H7 (cell line): Measurements from ENCODE around the gene NUSAP1. TPM values are rescaled to one million over a fixed set of nuclear protein-coding genes. Genes with fewer than 3 reads are reported as not detected.
A peak's percentile ranks its signal among the peaks of the same experiment; 100 is the strongest.
"Not testable (repeated sequence)": the region's sequence is repeated elsewhere in the genome, so short reads cannot be mapped to it uniquely, and the experiment has no call there.

ENCODE experiments used
- DNase-seq: peaks from one replicate; pipeline ENCODE4 v3.0.0; 2012
- H3K27me3 ChIP-seq: 2 replicates; pipeline ENCODE4 v1.6.0; 2011; ENCODE audit warnings: mild to moderate bottlenecking, low read length; ENCODE audit not compliant: control insufficient read depth, insufficient read depth
- H3K36me3 ChIP-seq: replicated peaks from 2 replicates; pipeline ENCODE4 v1.5.1; 2011; ENCODE audit warnings: low read length; ENCODE audit not compliant: control insufficient read depth, insufficient read depth
- H3K4me3 ChIP-seq: 2 replicates; pipeline ENCODE4 v1.5.1; 2011; ENCODE audit warnings: low read depth, mild to moderate bottlenecking, control low read depth, low read length, moderate library complexity; ENCODE audit not compliant: insufficient read depth
- total RNA-seq: library from RNA; depleted of rRNA; stranded (reverse); fragments of >200 nt; shearing (Covaris generic); gene quantifications from 2 replicates; pipeline ENCODE4 v1.2.3, GENCODE V29; 2014

NUSAP1 gene
- total RNA-seq, 1 experiment from 2014 or later: 148 TPM

DNA sequence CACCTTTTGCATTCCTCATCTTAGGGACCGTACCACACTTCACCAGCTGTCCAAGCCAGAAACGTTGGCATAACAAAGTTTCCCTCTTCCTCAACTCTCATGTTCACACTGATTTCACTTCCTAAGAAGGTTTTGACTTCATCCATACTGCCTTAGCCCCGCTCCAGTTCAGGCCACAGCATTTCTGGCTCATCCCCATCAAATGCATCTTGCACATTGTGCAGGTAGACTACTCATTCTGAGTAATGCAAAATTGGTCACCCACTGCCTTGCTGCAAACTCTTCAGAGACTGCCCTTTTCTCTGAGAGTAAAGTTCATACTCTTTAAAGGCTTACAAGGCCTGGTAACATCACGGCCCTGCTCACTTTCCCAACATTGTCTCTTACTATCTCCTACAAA is 8.8 kb downstream of the NUSAP1 start:
- Histone ChIP-seq H3K27me3 (no peaks in the 10 kb centered on the region), H3K4me3 (no peak overlapping the region), H3K36me3 (peaks cover 34% of the 10 kb centered on the region)
- DNase-seq: no peak

DNA sequence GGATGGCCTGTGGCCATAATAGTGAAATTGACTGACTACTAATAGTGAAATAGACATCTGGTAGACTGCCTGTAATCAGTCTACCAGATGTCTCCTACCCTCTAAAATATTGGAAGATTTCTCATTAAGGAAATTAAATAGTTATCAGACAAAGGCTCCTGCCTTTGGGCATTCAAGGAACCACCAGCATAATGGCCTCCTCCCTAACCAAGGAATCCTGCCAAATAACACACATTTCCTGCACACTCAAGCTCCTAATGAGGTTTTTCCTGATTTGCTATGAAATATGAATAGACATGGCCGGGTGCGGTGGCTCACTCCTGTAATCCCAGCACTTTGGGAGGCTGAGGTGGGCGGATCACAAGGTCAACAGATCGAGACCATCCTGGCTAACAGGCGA is 14.6 kb downstream of the NUSAP1 start:
- Histone ChIP-seq H3K36me3 (peaks cover 45% of the 10 kb centered on the region), H3K4me3 (no peak overlapping the region), H3K27me3 (no peaks in the 10 kb centered on the region)

DNA sequence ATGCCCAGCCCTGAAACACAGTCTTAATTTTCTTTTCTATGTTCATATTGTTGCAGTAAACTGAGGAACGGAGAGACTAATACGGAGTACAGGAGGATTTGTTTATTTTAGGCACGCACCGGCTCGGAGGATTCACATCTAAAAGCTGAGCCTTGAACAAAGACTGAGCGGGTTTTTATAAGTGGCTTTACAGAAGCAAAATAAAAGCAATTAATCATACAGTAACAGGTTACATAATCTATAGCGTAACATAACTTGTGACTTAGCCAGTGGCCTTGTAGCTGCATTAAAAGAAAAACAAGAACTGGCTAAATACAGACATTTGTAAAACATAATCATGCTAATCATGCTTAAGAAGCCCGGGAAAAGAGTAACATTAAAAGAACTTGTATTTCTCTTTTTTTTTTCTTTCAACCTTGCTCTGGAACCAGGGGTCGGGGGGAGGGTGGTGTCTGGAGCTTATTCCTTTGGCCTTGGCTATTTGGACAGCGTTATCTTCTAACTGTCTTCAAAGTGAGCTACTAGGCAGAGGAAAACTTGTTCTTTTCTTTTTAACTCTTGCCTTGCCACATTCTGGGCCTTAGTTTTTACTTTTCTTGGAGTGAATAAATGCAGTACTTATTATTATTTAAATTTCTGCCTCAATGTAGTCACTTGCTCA is 17.5 kb downstream of the NUSAP1 start:
- Histone ChIP-seq H3K27me3 (no peaks in the 10 kb centered on the region), H3K36me3 (peaks cover 45% of the 10 kb centered on the region), H3K4me3 (no peak overlapping the region)
- no peak for DNase-seq

More for the DNA sequence above, 14.6 kb downstream of the NUSAP1 start:
- no peak for DNase-seq

DNA sequence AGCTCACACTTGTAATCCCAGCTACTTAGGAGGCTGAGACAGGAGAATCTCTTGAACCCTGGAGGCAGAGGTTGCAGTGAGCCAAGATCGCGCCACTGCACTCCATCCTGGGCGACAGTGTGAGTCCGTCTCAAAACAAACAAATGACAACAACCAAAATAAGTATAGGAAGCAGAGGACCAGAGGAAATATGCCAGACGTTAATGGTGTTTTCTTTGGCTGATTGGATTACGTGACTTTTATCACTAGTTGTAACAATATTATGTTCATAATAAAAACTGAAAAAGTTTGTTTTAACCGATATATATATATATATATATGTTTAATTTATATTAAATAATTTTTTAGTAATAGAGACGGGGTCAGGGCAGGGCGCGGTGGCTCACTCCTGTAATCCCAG is 21.7 kb downstream of the NUSAP1 start:
- Histone ChIP-seq H3K36me3 (peaks cover 50% of the 10 kb centered on the region), H3K27me3 (no peaks in the 10 kb centered on the region), H3K4me3 (no peak overlapping the region)
- DNase-seq: no peak

DNA sequence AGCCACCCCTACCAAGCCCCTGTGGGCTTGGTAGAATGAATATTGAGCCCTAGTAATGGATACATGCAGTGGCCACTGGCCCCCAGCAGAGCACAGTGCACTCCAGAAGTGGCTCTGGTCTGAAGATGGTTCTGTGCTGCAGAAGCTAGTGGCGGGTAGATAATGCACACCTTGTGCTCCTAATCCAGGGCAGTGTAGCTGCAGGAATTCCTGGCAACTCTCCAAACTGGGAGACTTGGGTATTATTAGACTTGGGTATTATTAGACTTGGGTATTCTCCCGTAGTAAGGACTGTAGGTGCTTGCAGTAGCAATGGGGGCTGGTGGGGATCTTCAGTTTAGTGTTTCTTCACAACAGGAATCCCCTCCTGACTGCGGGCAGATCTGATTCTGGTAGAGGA is 34.7 kb downstream of the NUSAP1 start:
- no peak for DNase-seq
- H3K36me3 ChIP-seq: peaks cover 39% of the 10 kb centered on the region
- no peaks in the 10 kb centered on the region for H3K27me3 ChIP-seq
- H3K4me3 ChIP-seq: no peak overlapping the region

DNA sequence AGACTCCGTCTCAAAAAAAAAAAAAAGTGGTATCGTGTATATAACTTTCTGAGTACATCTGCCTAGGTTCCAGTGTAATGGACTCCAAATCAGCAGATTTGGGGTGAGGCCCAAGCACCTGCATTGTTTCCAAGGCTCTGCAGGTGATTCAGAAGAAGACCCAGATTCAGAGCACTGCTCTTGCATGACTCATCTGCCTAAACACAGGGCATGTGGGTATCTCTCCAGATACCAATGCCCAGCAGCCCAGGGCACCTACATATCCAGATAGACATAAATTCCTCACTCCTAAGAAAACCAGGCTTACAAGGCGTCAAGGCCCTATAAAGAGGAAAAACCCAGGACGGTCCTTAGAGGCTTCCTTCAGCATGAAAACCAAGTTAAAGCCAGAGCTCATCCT is 45.3 kb downstream of the NUSAP1 start:
- Histone ChIP-seq H3K4me3 (no peak overlapping the region), H3K36me3 (peaks cover 27% of the 10 kb centered on the region), H3K27me3 (no peaks in the 10 kb centered on the region)
- DNase-seq: no peak

DNA sequence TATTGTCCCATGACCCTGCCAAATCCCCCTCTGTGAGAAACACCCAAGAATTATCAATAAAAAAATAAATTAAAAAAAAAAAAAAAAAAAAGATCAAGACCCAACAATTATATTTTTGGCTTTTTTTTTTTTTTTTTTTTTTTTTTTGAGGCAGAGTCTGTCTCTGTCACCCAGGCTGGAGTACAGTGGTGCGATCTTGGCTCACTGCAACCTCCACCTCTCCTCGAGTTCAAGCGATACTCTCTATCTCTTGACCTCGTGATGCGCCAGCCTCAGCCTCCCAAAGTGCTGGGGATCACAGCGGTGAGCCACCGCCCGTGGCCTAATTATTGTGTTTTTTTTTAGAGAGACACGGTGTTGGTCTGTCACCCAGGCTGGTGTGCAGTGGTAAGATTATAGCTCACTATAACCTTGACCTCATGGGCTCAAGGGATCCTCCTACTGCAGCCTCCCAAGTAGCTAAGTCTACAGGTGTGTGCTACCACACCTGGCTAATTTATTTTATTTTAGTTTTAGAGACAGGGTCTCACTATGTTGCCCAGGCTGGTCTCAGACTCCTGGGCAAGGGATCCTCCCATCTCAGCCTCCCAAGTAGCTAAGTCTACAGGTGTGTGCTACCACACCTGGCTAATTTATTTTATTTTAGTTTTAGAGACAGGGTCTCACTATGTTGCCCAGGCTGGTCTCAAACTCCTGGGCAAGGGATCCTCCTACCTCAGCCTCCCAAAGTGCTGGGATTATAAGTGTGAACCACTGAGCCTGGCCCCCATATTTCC is 51.5 kb downstream of the NUSAP1 start:
- not testable (repeated sequence) for H3K4me3 ChIP-seq, DNase-seq, H3K27me3 ChIP-seq
- H3K36me3 ChIP-seq: peaks cover 12% of the 10 kb centered on the region

DNA sequence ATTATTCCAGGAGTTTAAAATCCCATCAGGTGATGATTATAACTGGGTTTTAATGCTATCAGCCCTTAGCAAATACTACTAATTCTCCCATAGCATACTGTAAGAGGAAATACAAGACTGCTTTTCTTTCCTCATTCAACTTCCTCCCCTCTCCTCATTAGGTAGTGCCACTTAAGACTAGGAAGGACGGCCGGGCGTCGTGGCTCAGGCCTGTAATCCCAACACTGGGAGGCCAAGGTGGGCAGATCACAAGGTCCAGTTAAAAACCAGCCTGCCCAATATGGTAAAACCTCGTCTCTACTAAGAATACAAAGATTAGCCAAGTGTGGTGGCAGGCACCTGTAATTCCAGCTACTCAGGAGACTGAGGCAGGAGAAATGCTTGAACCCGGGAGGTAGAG is 55.0 kb downstream of the NUSAP1 start:
- no peaks in the 10 kb centered on the region for H3K27me3 ChIP-seq
- DNase-seq: no peak
- H3K4me3 ChIP-seq: no peak overlapping the region
- no peaks in the 10 kb centered on the region for H3K36me3 ChIP-seq

DNA sequence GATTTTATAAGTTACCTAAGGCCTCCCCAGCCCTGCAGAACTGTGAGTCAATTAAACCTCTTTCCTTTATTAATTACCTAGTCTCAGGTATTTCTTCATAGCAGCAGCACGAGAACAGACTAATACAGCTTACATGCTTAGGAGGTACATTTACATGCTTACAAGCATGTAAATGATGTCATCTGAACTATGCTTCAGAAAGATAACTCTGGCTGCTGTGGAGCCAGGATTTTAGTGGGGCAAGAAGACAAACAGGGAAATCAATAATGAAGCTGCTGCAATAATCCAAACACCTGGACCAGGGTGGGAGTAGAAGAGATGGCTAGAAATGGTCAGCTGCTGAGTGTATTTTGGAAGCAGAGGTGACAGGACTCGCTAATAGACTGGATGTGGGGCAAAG is 60.0 kb downstream of the NUSAP1 start:
- no peak overlapping the region for H3K4me3 ChIP-seq
- peaks cover 1% of the 10 kb centered on the region; the same call in 1 of the 2 replicates for H3K36me3 ChIP-seq
- DNase-seq: no peak
- no peaks in the 10 kb centered on the region for H3K27me3 ChIP-seq

DNA sequence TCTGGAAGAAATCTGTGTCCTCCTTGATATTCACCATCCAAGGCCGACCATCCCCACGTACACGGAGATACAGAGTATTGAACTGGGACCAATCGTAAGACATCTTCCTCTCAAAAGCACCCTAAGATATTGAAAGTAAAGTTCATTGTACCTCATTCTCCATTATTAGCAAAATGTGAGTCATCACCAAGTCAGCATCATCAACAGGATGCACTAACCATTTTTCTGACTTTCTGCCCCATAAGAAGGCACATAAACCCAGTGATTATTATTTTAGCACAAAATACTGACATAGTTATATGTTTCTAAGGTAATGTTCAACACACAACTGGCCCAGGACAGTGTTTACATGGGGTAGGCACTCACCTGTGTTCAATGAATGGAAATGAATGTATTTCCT is 62.2 kb downstream of the NUSAP1 start:
- DNase-seq: no peak
- H3K36me3 ChIP-seq: peaks cover 1% of the 10 kb centered on the region; the same call in 1 of the 2 replicates
- H3K27me3 ChIP-seq: no peaks in the 10 kb centered on the region
- no peak overlapping the region for H3K4me3 ChIP-seq

DNA sequence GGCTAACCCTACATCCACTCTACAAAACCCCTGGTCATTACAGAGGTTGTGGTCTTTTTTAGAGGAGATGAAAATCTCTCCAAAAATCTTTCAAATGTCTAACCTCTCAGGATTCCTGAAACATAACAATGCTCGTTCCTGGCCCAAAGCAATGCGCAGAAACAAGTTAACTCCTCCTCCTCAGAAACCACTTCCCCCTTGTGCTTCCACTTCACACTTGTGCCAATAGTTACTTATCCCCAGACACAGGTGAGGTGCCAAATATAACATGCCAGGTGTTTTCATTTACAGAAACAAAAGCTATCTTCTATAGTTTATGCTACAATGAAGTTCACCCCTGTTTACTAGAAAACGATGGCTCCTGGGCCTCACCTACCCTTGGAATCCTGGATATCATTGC is 63.4 kb downstream of the NUSAP1 start:
- no peak for DNase-seq
- no peak overlapping the region for H3K4me3 ChIP-seq
- no peaks in the 10 kb centered on the region for H3K27me3 ChIP-seq
- H3K36me3 ChIP-seq: peaks cover 1% of the 10 kb centered on the region; the same call in 1 of the 2 replicates

DNA sequence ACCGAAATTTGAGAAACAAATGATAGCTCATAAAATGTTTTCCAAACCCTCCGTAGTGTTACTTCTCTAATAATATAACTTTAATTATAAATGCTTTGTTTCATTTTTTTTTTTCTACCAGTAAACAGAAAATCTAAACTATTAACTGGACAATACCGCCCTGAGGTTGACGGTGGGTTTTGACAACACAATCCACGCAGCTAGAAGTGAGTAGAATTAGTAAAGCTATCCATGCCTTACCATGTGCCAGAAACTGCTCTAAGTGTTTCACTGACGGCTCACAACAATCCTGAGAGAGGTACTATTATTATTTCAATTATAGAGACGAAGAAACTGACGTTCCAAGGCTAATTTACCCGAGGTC is 69.2 kb downstream of the NUSAP1 start:
- Histone ChIP-seq H3K4me3 (peak overlapping the region; percentile 61), H3K27me3 (no peaks in the 10 kb centered on the region), H3K36me3 (no peaks in the 10 kb centered on the region)
- no peak for DNase-seq

DNA sequence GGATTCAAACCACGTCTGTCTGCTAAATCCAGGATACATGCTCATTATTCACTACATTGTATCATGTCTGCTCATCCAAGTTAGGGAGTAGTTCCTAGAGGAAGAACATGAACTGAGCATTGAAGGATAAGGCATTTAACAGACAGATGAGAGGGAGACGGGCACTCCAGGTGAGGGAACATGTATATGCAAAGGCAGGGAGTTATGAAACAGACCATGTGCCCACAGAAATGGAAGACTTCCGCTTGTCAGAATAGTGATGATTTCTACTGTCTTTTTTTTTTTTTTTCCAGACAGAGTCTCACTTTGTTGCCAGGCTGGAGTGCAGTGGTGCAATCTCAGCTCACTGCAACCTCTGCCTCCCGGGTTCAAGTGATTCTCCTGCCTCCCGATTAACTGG is 74.7 kb downstream of the NUSAP1 start:
- no peak overlapping the region for H3K4me3 ChIP-seq
- no peaks in the 10 kb centered on the region for H3K27me3 ChIP-seq
- no peaks in the 10 kb centered on the region for H3K36me3 ChIP-seq
- no peak for DNase-seq

DNA sequence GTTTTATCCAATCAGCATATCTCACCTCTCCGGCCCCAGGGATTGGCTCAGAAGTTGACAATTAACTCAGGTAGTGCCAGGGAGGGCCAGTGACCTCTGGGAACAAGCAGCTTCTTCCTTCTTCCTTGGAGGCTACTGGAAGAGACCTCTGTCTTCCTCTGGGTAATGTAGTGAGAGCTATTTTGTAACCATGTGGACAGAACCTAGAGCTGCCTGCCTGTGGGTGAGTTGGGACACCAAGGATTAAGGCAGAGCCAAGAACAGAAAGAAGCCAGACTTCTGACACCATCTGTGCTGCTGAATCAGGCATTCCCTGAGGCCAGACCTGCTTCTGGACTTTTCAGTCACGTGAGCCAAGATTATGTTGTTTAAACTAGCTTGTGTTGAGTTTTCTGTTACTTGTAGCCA is 75.6 kb downstream of the NUSAP1 start:
- H3K36me3 ChIP-seq: no peaks in the 10 kb centered on the region
- no peak overlapping the region for H3K4me3 ChIP-seq
- H3K27me3 ChIP-seq: no peaks in the 10 kb centered on the region
- DNase-seq: no peak

DNA sequence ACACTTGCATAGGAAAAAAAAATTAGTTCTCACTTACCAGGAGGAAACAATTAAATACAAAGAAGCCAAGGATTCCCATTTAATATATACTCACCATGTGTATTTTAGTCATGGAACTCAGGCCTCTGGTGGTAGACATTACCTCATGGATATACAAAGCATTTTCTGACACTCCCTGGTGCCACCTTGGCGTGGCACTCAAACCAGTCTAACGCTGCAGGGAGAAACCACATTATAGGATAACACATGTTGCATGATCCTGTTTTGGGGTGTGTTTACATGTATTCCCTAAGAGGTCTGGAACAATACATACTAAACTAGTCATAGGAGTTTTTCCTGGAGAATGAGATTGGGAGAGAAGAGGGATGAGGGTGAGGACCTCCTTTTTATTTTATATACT is 78.3 kb downstream of the NUSAP1 start:
- Histone ChIP-seq H3K27me3 (no peaks in the 10 kb centered on the region), H3K36me3 (no peaks in the 10 kb centered on the region), H3K4me3 (no peak overlapping the region)
- no peak for DNase-seq
